A673 (cell line): Measurements from ENCODE around the gene ANKRD12. TPM values are rescaled to one million over a fixed set of nuclear protein-coding genes. Genes with fewer than 3 reads are reported as not detected.
A peak's percentile ranks its signal among the peaks of the same experiment; 100 is the strongest.

Source experiments
- BruUV-seq: library from RNA; stranded (reverse); fragments of 400-500 nt; replicated peaks from 2 replicates; lab custom pipeline; 2021; lab: Mats Ljungman, UMichigan
- CTCF ChIA-PET: fragments of 300-600 bp; sonication (Branson Sonifier 250); formaldehyde crosslinking; loops from one replicate; lab custom pipeline; 2022; ENCODE audit warnings: antibody characterized with exemption; lab: Charles Lee
- POLR2A ChIA-PET: fragments of 300-600 bp; sonication (Branson Sonifier 250); formaldehyde crosslinking; loops from one replicate; lab custom pipeline; 2022; ENCODE audit warnings: antibody characterized with exemption; ENCODE audit not compliant: low non-redundant PET; lab: Charles Lee
- DNase-seq: peaks from one replicate; pipeline ENCODE4 v3.0.0-alpha.2; 2015; ENCODE audit warnings: low spot score
- H3K27ac ChIP-seq: fragments of 200-600 bp; sonication (generic); 2 replicates; pipeline ENCODE4 v1.5.1; 2016; ENCODE audit warnings: mixed run types, low read depth, mild to moderate bottlenecking, mixed read lengths, antibody characterized with exemption, low read length; ENCODE audit not compliant: poor library complexity, severe bottlenecking
- H3K27me3 ChIP-seq: fragments of 200-600 bp; sonication (generic); replicated peaks from 2 replicates; pipeline ENCODE4 v1.6.1; 2017; ENCODE audit warnings: mixed run types, low read depth, mild to moderate bottlenecking, mixed read lengths, antibody characterized with exemption, low read length; ENCODE audit not compliant: insufficient read depth, poor library complexity
- H3K36me3 ChIP-seq: fragments of 200-600 bp; sonication (generic); 2 replicates; pipeline ENCODE4 v1.6.1; 2016; ENCODE audit warnings: mixed run types, mild to moderate bottlenecking, mixed read lengths, antibody characterized with exemption, low read length; ENCODE audit not compliant: insufficient read depth, poor library complexity, severe bottlenecking
- H3K4me1 ChIP-seq: fragments of 200-600 bp; sonication (generic); 2 replicates; pipeline ENCODE4 v1.6.1; 2017; ENCODE audit warnings: mixed run types, mild to moderate bottlenecking, mixed read lengths, antibody characterized with exemption, low read length; ENCODE audit not compliant: insufficient read depth, poor library complexity, severe bottlenecking
- H3K4me3 ChIP-seq: fragments of 200-600 bp; sonication (generic); 2 replicates; pipeline ENCODE4 v1.5.1; 2016; ENCODE audit warnings: low read depth, mixed run types, mild to moderate bottlenecking, mixed read lengths, low read length; ENCODE audit not compliant: poor library complexity, severe bottlenecking
- H3K9me3 ChIP-seq: fragments of 200-600 bp; sonication (generic); 2 replicates; pipeline ENCODE4 v1.6.1; 2016; ENCODE audit warnings: mixed run types, low read depth, mild to moderate bottlenecking, mixed read lengths, antibody characterized with exemption, low read length; ENCODE audit not compliant: poor library complexity, severe bottlenecking
- CTCF ChIP-seq: fragments of 300-800, 200-600 bp; sonication (generic); conservative IDR thresholded peaks from 2 replicates; pipeline ENCODE4 v1.5.1; 2017; ENCODE audit warnings: low read depth, mild to moderate bottlenecking, antibody characterized with exemption, low read length, moderate library complexity, mixed read lengths
- EZH2 ChIP-seq: fragments of 200-600 bp; sonication (generic); IDR thresholded peaks from 2 replicates; pipeline ENCODE4 v1.6.1; 2017; ENCODE audit warnings: borderline replicate concordance, low read depth, mild to moderate bottlenecking, mixed read lengths, antibody characterized with exemption, low read length; ENCODE audit not compliant: poor library complexity, severe bottlenecking
- intact Hi-C: fragments of 100-400 bp; cut with micrococcal nuclease; formaldehyde crosslinking; loops from one replicate; pipeline ENCODE4 v1.10.0; 2022; ENCODE audit not compliant: unreplicated experiment
- total RNA-seq: library from RNA; stranded (reverse); gene quantifications from 2 replicates; pipeline ENCODE4 v1.2.3, GENCODE V29; 2021

ANKRD12 gene
- total RNA-seq, 1 experiment from 2014 or later = 24.2 TPM

- DNase-seq = no peak
- intact Hi-C loops = no loop called here
- Histone ChIP-seq H3K27ac (no peak overlapping the region), H3K4me3 (no peak overlapping the region), H3K36me3 (peaks cover 58% of the 10 kb centered on the region), H3K4me1 (peaks cover 4% of the 10 kb centered on the region), H3K9me3 (no peaks in the 10 kb centered on the region), H3K27me3 (no peaks in the 10 kb centered on the region)
- CTCF ChIA-PET = no interaction called here
- no TSS peak for BruUV-seq
- no peak for TF ChIP-seq CTCF
- no peak for TF ChIP-seq EZH2
- POLR2A ChIA-PET = no interaction called here
These were observed 3.4 kb upstream of the ANKRD12 start for GRCh38 chr18:9133225-9133624.

- H3K27me3 ChIP-seq = no peaks in the 10 kb centered on the region
- intact Hi-C loops = no loop called here
- BruUV-seq = no TSS peak
- no peak for DNase-seq
- CTCF ChIA-PET = no interaction called here
- H3K27ac ChIP-seq = peak overlapping the region; percentile 69
- H3K9me3 ChIP-seq = no peaks in the 10 kb centered on the region
- H3K36me3 ChIP-seq = peaks cover 38% of the 10 kb centered on the region
- no peak for TF ChIP-seq EZH2
- TF ChIP-seq CTCF = no peak
- peak overlapping the region; percentile 68 for H3K4me3 ChIP-seq
- POLR2A ChIA-PET = no interaction called here
- H3K4me1 ChIP-seq = peaks cover 21% of the 10 kb centered on the region
These were observed 1.3 kb upstream of the ANKRD12 start for GRCh38 chr18:9135081-9135911.

- DNase-seq = peak; percentile 24
- Histone ChIP-seq H3K27ac (peak overlapping the region; percentile 69), H3K4me3 (peak overlapping the region; percentile 68), H3K36me3 (peaks cover 32% of the 10 kb centered on the region), H3K9me3 (no peaks in the 10 kb centered on the region), H3K4me1 (peaks cover 23% of the 10 kb centered on the region), H3K27me3 (no peaks in the 10 kb centered on the region)
- CTCF ChIA-PET = no interaction called here
- TF ChIP-seq EZH2 (no peak), CTCF (no peak)
- BruUV-seq = TSS peak; percentile 47
- POLR2A ChIA-PET = no interaction called here
- intact Hi-C loops = loop anchor here (1.0 kb wide), 2 partner anchors 34 to 198 kb away; partner anchors contain the start of genes NDUFV2 and TWSG1
These were observed 668 bp upstream of the ANKRD12 start for GRCh38 chr18:9135912-9136314.
